ENCODE measurements around the gene CST8.
A peak's percentile ranks its signal among the peaks of the same experiment; 100 is the strongest.

CST8 gene

DNA sequence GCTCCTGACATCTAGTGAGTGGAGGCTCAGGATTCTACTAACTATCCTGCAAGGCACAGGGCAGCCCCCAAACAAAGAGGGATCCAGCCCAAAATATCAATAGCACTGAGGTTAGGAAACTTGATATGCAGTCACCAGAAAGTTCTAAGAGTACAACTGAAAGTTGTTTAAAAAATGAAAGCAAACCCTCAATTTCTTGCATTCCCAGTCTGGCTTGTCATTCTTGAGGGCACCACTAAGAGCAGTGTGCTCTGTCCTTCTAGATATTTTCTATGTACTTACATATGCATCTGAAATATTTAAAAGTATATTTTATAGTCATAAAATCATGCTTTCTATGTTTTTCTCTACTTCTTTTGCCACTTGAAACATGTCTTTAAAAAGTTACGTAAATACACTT lies 35.9 kb downstream of the CST8 start:
- no peak for DNase-seq

DNA sequence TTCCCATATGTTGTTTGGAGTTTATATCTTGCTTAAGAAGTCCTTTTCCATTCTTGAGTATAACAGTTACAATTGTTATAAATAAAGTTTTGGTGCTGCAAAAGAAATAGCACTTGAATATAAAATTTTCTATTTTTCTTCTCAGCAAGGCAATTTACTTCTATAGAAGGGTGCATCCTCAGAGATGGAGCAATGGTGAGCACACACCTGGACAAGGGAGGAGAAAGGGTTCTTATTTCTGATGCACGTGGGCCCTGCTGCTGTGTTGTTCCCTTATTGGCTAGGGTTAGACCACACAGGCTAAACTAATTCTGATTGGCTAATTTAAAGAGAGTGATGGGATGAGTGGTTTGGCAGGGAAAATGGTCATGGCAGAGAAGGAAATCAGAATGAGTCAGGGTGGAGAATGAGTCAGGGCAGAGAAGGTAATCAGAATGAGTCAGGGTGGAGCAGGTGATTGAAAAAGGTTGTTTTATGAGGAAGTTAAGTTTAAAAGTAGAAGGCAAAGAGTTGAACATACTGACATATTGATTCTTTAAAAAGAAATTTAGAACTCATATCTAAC lies 38.0 kb downstream of the CST8 start:
- peak; percentile 60 for DNase-seq

DNA sequence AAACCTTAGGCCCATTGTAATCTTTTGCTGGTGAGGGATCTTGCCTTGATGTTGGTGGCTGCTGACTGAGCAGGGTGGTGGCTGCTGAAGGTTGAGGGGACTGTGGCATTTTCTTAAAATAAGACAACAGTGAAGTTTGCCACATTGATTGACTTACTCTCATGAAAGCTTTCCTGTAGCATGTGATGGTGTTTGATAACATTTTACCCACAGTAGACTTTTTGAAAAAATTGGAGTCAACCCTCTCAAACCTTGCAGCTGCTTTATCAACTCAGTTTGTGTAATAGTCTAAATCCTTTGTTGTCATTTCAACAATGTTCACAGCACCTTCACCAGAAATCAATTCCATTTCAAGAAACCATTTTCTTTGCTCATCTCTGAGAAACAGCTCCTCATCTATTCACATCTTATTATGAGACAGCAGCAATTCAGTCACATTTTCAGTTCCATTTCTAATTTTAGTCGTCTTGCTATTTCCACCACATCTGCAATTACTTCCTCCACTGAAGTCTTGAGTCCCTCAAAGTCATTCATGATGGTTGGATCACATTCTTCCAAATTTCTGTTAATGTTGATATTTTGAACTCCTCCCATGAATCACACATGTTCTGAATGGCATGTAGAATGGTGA lies 40.1 kb downstream of the CST8 start:
- no peak for DNase-seq

DNA sequence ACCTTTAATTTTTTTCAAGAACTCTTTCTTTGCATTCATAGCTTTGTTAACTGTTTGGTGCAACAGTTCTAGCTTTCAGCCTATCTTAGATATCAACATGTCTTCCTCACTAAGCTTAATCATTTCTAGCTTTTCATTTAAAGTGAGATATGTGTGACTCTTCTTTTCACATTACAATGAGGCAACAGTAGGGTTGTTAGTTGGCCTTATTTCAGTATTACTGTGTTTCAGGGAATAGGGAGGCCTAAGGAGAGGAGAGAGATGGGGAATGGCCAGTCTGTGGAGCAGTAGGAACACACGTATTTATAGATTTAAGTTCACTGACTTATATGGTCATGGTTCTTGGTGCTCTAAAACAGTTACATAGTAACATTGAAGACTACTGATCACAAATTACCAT lies 41.6 kb downstream of the CST8 start:
- DNase-seq: no peak

DNA sequence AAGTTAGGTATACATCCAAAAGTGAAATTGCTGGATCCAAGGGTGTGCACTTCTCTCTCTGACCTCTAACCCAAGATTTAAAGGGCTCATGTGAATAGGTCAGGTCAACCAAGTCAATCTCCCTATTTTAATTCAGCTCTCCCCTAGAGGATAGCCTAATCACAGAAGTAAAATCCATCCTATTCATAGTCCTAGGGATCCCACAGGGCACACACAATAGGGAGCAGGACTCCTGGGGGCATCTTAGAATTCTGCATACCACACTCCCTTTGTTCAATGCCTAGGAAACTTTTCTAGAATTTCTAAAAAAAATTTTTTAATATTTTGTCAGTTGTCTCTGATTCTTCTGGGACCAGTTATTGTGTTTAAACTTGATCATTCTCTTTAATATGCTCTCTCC lies 42.2 kb downstream of the CST8 start:
- DNase-seq: no peak

DNA sequence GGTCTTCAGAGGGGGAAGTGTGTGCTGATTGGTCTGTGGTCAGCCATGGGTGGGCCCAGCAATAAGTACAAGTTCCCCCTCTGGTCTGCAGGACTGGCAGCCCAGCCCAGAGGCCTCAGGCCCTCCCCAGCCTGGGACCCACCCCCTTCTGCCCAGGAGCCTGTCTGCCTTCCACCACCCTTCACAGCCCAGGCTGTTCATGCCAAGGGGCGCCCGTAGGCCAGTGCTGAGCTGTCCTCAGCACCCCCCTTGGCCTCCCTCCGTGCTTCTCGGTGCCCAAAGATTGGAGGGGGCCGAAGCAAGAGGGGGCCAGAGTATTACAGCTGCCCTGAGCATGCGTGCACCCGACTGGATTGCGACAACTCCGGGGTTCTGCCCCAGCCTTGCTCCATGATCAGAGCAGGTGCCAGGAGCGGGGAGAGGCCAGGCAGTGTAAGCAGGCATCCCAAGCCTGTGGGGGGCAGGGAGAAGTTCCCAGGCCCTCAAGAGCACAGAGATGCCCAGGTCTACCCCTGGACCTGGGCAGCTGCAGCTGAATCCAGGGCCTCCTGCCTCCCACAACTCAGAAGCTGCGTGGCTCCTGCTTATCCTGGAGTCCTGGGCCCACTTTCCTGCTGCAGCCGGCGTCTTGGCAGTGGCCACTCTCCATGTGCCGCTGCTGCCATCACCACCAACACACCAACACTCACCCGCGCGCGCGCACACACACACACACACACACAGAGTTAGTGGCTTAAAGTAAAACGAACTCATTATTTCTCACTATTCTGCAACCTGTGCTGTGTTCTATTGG lies 44.1 kb downstream of the CST8 start:
- DNase-seq: no peak

DNA sequence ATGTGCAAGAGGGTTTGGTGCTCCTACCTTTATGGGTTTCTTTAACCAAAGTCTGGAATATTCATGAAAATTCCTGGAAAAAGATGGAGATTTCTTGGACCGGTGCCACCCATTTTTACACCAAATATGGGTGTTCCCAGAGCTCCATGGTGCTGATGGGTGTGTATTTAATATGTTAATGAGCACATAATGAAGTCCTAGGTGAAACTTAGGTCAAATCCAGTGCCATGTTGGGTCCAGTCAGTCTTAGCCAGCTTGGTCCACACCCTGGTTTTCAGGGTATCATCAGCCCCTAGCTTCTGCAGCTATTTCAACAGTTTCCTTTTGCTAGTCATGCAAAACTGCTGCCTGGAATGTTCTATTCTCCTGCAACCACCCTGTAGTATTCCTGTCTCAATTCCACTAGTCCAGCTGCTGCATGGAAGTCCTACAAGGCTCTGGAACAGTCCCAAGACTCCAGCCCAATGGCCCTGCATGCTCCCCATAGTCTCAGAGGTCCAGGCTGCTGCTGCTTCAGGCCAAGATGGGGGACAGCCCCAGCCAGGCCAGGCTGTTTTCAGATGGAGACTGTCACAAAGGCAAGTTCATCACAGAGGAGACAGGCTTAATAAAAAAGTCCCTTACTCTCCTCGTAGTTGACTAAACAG lies 45.5 kb downstream of the CST8 start:
- no peak for DNase-seq

DNA sequence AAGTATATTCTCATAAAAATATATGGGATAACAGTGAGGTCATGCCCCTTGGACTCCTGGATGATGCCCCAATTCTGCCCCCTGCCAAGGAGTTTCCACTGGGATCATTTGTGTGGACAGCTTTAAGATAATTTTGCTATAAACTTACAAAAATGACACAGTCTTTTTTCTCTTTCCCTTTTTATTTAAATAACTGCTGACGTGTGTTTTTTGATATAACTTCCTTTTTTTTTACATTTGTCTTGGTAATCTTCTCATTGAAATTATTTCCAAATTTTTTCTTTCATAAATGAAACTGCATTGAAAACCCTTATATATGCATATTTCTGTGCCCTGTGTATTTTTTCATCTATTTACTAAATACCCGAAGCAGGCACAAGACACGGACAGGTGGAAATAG lies 46.1 kb downstream of the CST8 start:
- no peak for DNase-seq

DNA sequence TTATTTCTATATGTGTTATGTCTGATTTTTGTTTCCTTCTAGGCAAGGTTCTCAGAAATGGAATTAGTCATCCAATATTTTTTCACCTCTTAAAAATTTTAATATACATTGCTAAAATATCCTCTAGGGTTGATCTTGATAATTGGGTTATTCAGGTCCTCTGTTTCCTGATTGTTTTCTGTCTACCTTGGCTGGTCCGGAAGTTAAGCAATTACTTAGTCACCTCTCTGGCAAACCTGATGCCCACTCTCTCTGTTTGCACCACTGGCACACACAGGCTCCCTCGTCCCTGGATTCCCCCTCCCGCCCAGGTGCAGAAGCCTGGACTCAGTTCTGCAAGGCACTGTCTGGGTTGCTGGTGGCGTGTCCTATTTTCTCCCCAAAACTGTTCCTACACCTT lies 49.7 kb downstream of the CST8 start:
- no peak for DNase-seq

DNA sequence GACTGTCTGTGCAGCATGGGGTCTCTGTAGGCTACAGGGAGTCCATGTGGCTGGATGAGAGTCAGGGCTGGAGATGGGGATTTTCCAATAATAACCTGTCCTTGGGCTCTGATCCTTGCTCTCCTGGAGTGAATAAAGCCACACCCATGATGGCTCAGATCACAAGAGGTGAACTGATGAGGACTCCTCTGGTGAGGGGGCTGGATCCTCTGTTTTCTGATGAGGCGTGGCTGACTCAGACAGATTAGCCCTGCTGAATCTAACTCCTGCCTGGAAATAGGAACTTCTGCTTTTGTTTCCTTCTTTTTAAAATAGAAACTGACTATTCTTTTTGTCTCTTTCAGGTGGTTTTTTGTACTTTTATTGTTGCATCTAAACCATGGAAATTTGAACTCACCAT lies 50.4 kb downstream of the CST8 start:
- no peak for DNase-seq

DNA sequence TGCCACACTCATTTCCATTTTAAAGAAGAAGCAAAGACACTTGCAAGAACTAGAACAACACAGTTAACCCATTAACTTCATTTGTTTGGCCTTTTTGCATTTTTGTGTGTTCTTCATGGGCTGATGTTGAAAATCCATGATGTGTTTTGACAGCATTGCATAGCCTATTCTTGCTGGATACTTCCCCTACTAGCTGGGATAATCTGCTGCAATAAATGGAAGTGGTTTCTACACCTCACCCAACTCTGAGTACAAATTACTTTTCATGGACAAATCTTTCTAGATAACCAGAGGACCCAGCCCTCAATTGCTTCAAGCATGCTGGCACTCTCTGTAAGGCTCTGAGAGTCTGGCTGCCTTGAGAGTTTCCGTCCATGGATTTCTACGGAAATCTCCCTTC lies 50.9 kb downstream of the CST8 start:
- no peak for DNase-seq

DNA sequence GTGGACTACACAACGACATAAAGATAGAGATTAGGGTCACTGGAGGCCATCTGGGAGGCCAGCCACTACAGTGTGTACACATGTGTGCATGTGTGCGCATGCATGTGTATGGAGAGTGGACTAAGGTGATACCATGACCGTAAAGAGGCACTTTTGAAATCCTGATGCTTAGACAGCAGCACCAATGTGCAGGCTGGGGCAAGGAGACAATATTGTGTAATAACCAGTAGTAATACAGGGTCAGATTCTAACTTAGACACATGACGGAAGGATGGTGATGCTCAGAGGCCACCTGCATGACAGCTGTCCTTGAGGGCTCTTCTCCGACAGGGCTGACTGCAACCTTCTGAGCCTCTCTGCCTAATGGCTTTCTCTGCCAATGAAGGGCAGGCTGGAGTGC lies 51.9 kb downstream of the CST8 start:
- DNase-seq: no peak

DNA sequence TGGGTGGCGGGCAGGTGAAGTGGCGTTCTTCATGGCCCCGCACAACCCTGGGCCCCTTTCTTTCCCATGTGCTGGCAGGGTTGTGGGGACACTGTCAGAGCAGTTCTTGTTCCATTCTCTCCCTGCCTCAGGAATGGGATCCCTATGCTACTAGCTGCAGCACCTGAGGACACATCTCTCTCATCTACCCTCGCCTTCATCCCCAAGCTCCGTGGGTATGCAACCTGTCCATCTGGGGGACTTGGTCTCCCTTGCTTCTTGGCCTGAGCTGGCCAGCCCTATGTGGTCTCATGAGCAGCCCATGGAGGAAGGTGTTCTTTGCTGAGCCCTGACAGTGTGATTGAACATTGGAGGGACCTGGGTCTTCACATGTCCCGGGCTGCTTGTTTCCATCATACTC lies 53.2 kb downstream of the CST8 start:
- DNase-seq: no peak

All from islet precursor cell (in vitro differentiated cells).